Measurements from ENCODE around the gene TMEM168.
"Not testable (repeated sequence)": the region's sequence is repeated elsewhere in the genome, so short reads cannot be mapped to it uniquely, and the experiment has no call there.

Gene TMEM168

GRCh38 chr7:112798274-112799159, 8.3 kb upstream of the TMEM168 start:
- Histone ChIP-seq H3K4me3 (ENCODE audit: low read depth, low read length) (no peak overlapping the region), H3K36me3 (ENCODE audit: control insufficient read depth, insufficient read depth, low read length) (no peaks in the 10 kb centered on the region), H3K9ac (ENCODE audit: low read depth, low read length) (no peak overlapping the region), H3K27me3 (ENCODE audit: control insufficient read depth, insufficient read depth, low read length) (no peaks in the 10 kb centered on the region), H3K9me3 (ENCODE audit: control insufficient read depth, insufficient read depth, low read length) (no peaks in the 10 kb centered on the region), H3K4me1 (ENCODE audit: control insufficient read depth, insufficient read depth, low read length) (no peaks in the 10 kb centered on the region)

- H3K4me3 ChIP-seq (ENCODE audit: low read depth, low read length); H3K9me3 ChIP-seq (ENCODE audit: control insufficient read depth, insufficient read depth, low read length); H3K9ac ChIP-seq (ENCODE audit: low read depth, low read length); H3K36me3 ChIP-seq (ENCODE audit: control insufficient read depth, insufficient read depth, low read length); H3K27me3 ChIP-seq (ENCODE audit: control insufficient read depth, insufficient read depth, low read length); H3K4me1 ChIP-seq (ENCODE audit: control insufficient read depth, insufficient read depth, low read length): not testable (repeated sequence)
Measured at GRCh38 chr7:112796552-112796951, 6.4 kb upstream of the TMEM168 start.

- Histone ChIP-seq H3K9ac (ENCODE audit: low read depth, low read length) (no peak overlapping the region), H3K27me3 (ENCODE audit: control insufficient read depth, insufficient read depth, low read length) (no peaks in the 10 kb centered on the region), H3K4me3 (ENCODE audit: low read depth, low read length) (no peak overlapping the region)
Measured at GRCh38 chr7:112792441-112792840, 2.2 kb upstream of the TMEM168 start.

GRCh38 chr7:112791465-112792168, 1.4 kb upstream of the TMEM168 start:
- no peaks in the 10 kb centered on the region for H3K4me1 ChIP-seq (ENCODE audit: control insufficient read depth, insufficient read depth, low read length)
- no peak overlapping the region for H3K4me3 ChIP-seq (ENCODE audit: low read depth, low read length)
- no peaks in the 10 kb centered on the region for H3K9me3 ChIP-seq (ENCODE audit: control insufficient read depth, insufficient read depth, low read length)
- H3K27me3 ChIP-seq (ENCODE audit: control insufficient read depth, insufficient read depth, low read length): no peaks in the 10 kb centered on the region
- no peaks in the 10 kb centered on the region for H3K36me3 ChIP-seq (ENCODE audit: control insufficient read depth, insufficient read depth, low read length)
- no peak overlapping the region for H3K9ac ChIP-seq (ENCODE audit: low read depth, low read length)

More at GRCh38 chr7:112792441-112792840, 2.2 kb upstream of the TMEM168 start:
- Histone ChIP-seq H3K9me3 (ENCODE audit: control insufficient read depth, insufficient read depth, low read length) (no peaks in the 10 kb centered on the region), H3K36me3 (ENCODE audit: control insufficient read depth, insufficient read depth, low read length) (no peaks in the 10 kb centered on the region), H3K4me1 (ENCODE audit: control insufficient read depth, insufficient read depth, low read length) (no peaks in the 10 kb centered on the region)

GRCh38 chr7:112790586-112791003, 402 bp upstream of the TMEM168 start:
- H3K9me3 ChIP-seq (ENCODE audit: control insufficient read depth, insufficient read depth, low read length): no peaks in the 10 kb centered on the region
- H3K4me1 ChIP-seq (ENCODE audit: control insufficient read depth, insufficient read depth, low read length): no peaks in the 10 kb centered on the region
- H3K27me3 ChIP-seq (ENCODE audit: control insufficient read depth, insufficient read depth, low read length): no peaks in the 10 kb centered on the region
- H3K36me3 ChIP-seq (ENCODE audit: control insufficient read depth, insufficient read depth, low read length): no peaks in the 10 kb centered on the region
- H3K4me3 ChIP-seq (ENCODE audit: low read depth, low read length): peak overlapping the region; percentile 90
- no peak overlapping the region for H3K9ac ChIP-seq (ENCODE audit: low read depth, low read length)

- Histone ChIP-seq H3K4me1 (ENCODE audit: control insufficient read depth, insufficient read depth, low read length) (no peaks in the 10 kb centered on the region), H3K27me3 (ENCODE audit: control insufficient read depth, insufficient read depth, low read length) (no peaks in the 10 kb centered on the region), H3K4me3 (ENCODE audit: low read depth, low read length) (peak overlapping the region; percentile 90), H3K9ac (ENCODE audit: low read depth, low read length) (peak overlapping the region; percentile 92), H3K9me3 (ENCODE audit: control insufficient read depth, insufficient read depth, low read length) (no peaks in the 10 kb centered on the region), H3K36me3 (ENCODE audit: control insufficient read depth, insufficient read depth, low read length) (no peaks in the 10 kb centered on the region)
Measured at GRCh38 chr7:112789453-112789816, 758 bp downstream of the TMEM168 start.

- Histone ChIP-seq H3K4me3 (ENCODE audit: low read depth, low read length) (peak overlapping the region; percentile 90), H3K27me3 (ENCODE audit: control insufficient read depth, insufficient read depth, low read length) (no peaks in the 10 kb centered on the region), H3K36me3 (ENCODE audit: control insufficient read depth, insufficient read depth, low read length) (no peaks in the 10 kb centered on the region), H3K9me3 (ENCODE audit: control insufficient read depth, insufficient read depth, low read length) (no peaks in the 10 kb centered on the region), H3K4me1 (ENCODE audit: control insufficient read depth, insufficient read depth, low read length) (no peaks in the 10 kb centered on the region), H3K9ac (ENCODE audit: low read depth, low read length) (no peak overlapping the region)
Measured at GRCh38 chr7:112788778-112789343, 1.3 kb downstream of the TMEM168 start.

- no peak overlapping the region for H3K9ac ChIP-seq (ENCODE audit: low read depth, low read length)
- no peaks in the 10 kb centered on the region for H3K27me3 ChIP-seq (ENCODE audit: control insufficient read depth, insufficient read depth, low read length)
- H3K9me3 ChIP-seq (ENCODE audit: control insufficient read depth, insufficient read depth, low read length): no peaks in the 10 kb centered on the region
- H3K36me3 ChIP-seq (ENCODE audit: control insufficient read depth, insufficient read depth, low read length): no peaks in the 10 kb centered on the region
- no peak overlapping the region for H3K4me3 ChIP-seq (ENCODE audit: low read depth, low read length)
- H3K4me1 ChIP-seq (ENCODE audit: control insufficient read depth, insufficient read depth, low read length): no peaks in the 10 kb centered on the region
Measured at GRCh38 chr7:112784603-112785002, 5.6 kb downstream of the TMEM168 start.

GRCh38 chr7:112782498-112782897, 7.7 kb downstream of the TMEM168 start:
- Histone ChIP-seq H3K27me3 (ENCODE audit: control insufficient read depth, insufficient read depth, low read length) (no peaks in the 10 kb centered on the region), H3K4me1 (ENCODE audit: control insufficient read depth, insufficient read depth, low read length) (no peaks in the 10 kb centered on the region), H3K36me3 (ENCODE audit: control insufficient read depth, insufficient read depth, low read length) (no peaks in the 10 kb centered on the region), H3K9me3 (ENCODE audit: control insufficient read depth, insufficient read depth, low read length) (no peaks in the 10 kb centered on the region), H3K4me3 (ENCODE audit: low read depth, low read length) (no peak overlapping the region), H3K9ac (ENCODE audit: low read depth, low read length) (no peak overlapping the region)

- Histone ChIP-seq H3K4me3 (ENCODE audit: low read depth, low read length) (no peak overlapping the region), H3K36me3 (ENCODE audit: control insufficient read depth, insufficient read depth, low read length) (no peaks in the 10 kb centered on the region), H3K4me1 (ENCODE audit: control insufficient read depth, insufficient read depth, low read length) (no peaks in the 10 kb centered on the region)
Measured at GRCh38 chr7:112781558-112781957, 8.6 kb downstream of the TMEM168 start.

GRCh38 chr7:112781110-112781509, 9.1 kb downstream of the TMEM168 start:
- Histone ChIP-seq H3K4me1 (ENCODE audit: control insufficient read depth, insufficient read depth, low read length) (no peaks in the 10 kb centered on the region), H3K4me3 (ENCODE audit: low read depth, low read length) (no peak overlapping the region), H3K36me3 (ENCODE audit: control insufficient read depth, insufficient read depth, low read length) (no peaks in the 10 kb centered on the region), H3K9me3 (ENCODE audit: control insufficient read depth, insufficient read depth, low read length) (no peaks in the 10 kb centered on the region), H3K9ac (ENCODE audit: low read depth, low read length) (no peak overlapping the region), H3K27me3 (ENCODE audit: control insufficient read depth, insufficient read depth, low read length) (no peaks in the 10 kb centered on the region)

More at GRCh38 chr7:112781558-112781957, 8.6 kb downstream of the TMEM168 start:
- H3K27me3 ChIP-seq (ENCODE audit: control insufficient read depth, insufficient read depth, low read length): no peaks in the 10 kb centered on the region
- H3K9me3 ChIP-seq (ENCODE audit: control insufficient read depth, insufficient read depth, low read length): no peaks in the 10 kb centered on the region
- H3K9ac ChIP-seq (ENCODE audit: low read depth, low read length): no peak overlapping the region
